ENCODE results near the gene YIPF3. TPM values are rescaled to one million over a fixed set of nuclear protein-coding genes. Genes with fewer than 3 reads are reported as not detected.
A peak's percentile ranks its signal among the peaks of the same experiment; 100 is the strongest.
"Not testable (repeated sequence)": the region's sequence is repeated elsewhere in the genome, so short reads cannot be mapped to it uniquely, and the experiment has no call there.

YIPF3 gene
- total RNA-seq, 1 donor from 2014 or later = 71.4 TPM

GRCh38 chr6:43509142-43509983 lies 7.4 kb downstream of the YIPF3 start:
- no peak for DNase-seq

- no peak for DNase-seq
These were observed 8.1 kb downstream of the YIPF3 start for GRCh38 chr6:43508481-43509141.

- DNase-seq = peak; percentile 51
These were observed 9.9 kb downstream of the YIPF3 start for GRCh38 chr6:43506667-43507471.

GRCh38 chr6:43506171-43506570 lies 10.6 kb downstream of the YIPF3 start:
- no peak for DNase-seq

GRCh38 chr6:43505718-43506117 lies 11.0 kb downstream of the YIPF3 start:
- DNase-seq = no peak

GRCh38 chr6:43504756-43505593 lies 11.8 kb downstream of the YIPF3 start:
- no peak for DNase-seq

GRCh38 chr6:43503443-43503842 lies 13.3 kb downstream of the YIPF3 start:
- DNase-seq = no peak

- DNase-seq = no peak
These were observed 14.1 kb downstream of the YIPF3 start for GRCh38 chr6:43502666-43503065.

- no peak for DNase-seq
These were observed 15.8 kb downstream of the YIPF3 start for GRCh38 chr6:43500921-43501320.

GRCh38 chr6:43499028-43499815 lies 17.5 kb downstream of the YIPF3 start:
- no peak for DNase-seq

- DNase-seq = not testable (repeated sequence)
These were observed 18.4 kb downstream of the YIPF3 start for GRCh38 chr6:43498291-43498690.

- no peak for DNase-seq
These were observed 19.0 kb downstream of the YIPF3 start for GRCh38 chr6:43497689-43498088.

- DNase-seq = no peak
These were observed 19.7 kb downstream of the YIPF3 start for GRCh38 chr6:43497129-43497396.

- no peak for DNase-seq
These were observed 20.2 kb downstream of the YIPF3 start for GRCh38 chr6:43496370-43497128.

- no peak for DNase-seq
These were observed 21.3 kb downstream of the YIPF3 start for GRCh38 chr6:43495409-43495941.

GRCh38 chr6:43494766-43495165 lies 22.0 kb downstream of the YIPF3 start:
- DNase-seq = no peak

- no peak for DNase-seq
These were observed 22.4 kb downstream of the YIPF3 start for GRCh38 chr6:43494321-43494720.

GRCh38 chr6:43493833-43494232 lies 22.9 kb downstream of the YIPF3 start:
- DNase-seq = no peak

GRCh38 chr6:43493230-43493629 lies 23.5 kb downstream of the YIPF3 start:
- DNase-seq = no peak

- DNase-seq = no peak
These were observed 24.1 kb downstream of the YIPF3 start for GRCh38 chr6:43492673-43493072.

Data from occipital lobe (tissue), 2 donors.